GM12875 (cell line): ENCODE data around the gene NELL1.

Source experiments
- H3K4me3 ChIP-seq: one replicate; pipeline ENCODE4 v1.5.1; 2011; ENCODE audit warnings: low read depth, low read length, control low read depth
- CTCF ChIP-seq: IDR thresholded peaks from 2 replicates; pipeline ENCODE4 v1.5.1; 2011; ENCODE audit warnings: low read depth, mild to moderate bottlenecking, control low read depth, inconsistent platforms, low read length, moderate library complexity, borderline replicate concordance; ENCODE audit not compliant: insufficient read depth

NELL1 gene

DNA sequence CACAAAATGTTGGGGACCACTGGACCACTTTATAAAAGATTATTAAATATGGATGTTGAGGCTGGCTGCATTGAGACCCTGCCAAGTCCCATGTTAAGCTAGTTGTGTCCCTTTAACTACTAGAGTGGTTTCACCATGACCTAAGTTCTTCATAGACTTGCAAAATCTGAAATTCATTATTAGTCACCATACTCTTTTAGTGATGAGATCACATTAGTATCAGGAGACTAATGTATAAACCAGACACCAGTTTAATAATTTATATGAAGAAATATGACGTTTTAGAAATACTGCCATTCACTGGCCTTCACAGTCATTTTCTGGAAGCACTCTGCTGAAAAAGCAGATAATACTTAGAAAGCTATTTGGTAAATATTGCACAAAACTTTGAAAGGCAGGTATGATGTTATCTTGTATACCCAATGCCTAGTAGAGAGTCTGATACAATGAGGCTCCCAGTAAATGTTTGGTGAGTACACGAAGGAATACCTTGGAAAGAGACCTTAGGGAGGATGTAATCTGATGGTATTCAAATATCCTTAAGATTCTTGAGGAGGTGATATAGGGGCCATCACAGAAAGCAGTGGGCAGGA lies 795.3 kb downstream of the NELL1 start:
- TF ChIP-seq CTCF = no peak
- no peak overlapping the region for H3K4me3 ChIP-seq

GRCh38 chr11:21465203-21465602 lies 795.8 kb downstream of the NELL1 start:
- TF ChIP-seq CTCF = no peak

GRCh38 chr11:21465920-21466319 lies 796.5 kb downstream of the NELL1 start:
- TF ChIP-seq CTCF = no peak
- no peak overlapping the region for H3K4me3 ChIP-seq

More at GRCh38 chr11:21465203-21465602, 795.8 kb downstream of the NELL1 start:
- H3K4me3 ChIP-seq = no peak overlapping the region

- no peak for TF ChIP-seq CTCF
Measured at GRCh38 chr11:21470521-21470920, 801.1 kb downstream of the NELL1 start.

DNA sequence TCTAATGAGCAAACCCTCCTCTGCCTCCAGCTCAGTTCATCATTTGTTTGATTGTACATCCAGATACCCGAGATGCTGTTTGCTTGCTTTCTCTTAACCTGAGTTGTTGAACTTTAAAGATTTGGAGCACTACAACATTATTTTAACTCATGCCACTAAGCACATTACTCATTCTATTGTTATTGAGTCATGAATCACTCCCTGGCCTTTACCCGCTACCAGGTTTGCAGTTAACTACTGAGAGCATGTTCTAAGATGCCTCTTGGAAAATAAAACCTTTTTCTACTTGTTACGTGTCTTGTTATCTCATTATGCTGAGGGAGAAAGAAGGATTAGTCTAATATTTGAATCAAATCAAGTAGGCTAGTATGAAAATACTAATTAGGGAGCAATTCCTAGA lies 802.9 kb downstream of the NELL1 start:
- no peak for TF ChIP-seq CTCF
- no peak overlapping the region for H3K4me3 ChIP-seq

More at GRCh38 chr11:21470521-21470920, 801.1 kb downstream of the NELL1 start:
- H3K4me3 ChIP-seq = no peak overlapping the region

GRCh38 chr11:21474529-21474928 lies 805.1 kb downstream of the NELL1 start:
- H3K4me3 ChIP-seq = no peak overlapping the region
- no peak for TF ChIP-seq CTCF

- TF ChIP-seq CTCF = no peak
- no peak overlapping the region for H3K4me3 ChIP-seq
Measured at GRCh38 chr11:21475276-21475675, 805.9 kb downstream of the NELL1 start.
